Spleen (tissue), 7 donors: ENCODE measurements around the gene OVAAL.

ENCODE experiments used
- POLR2AphosphoS5 ChIP-seq, 3 donors: sonication (generic); formaldehyde crosslinking; IDR thresholded peaks; one replicate each; pipeline ENCODE4 v1.5.1; 2017; ENCODE audit warnings: antibody characterized with exemption in 3 of 3
- TF ChIP-seq, protein P1 (sequence below), 11 experiments: fragments of 200-600 bp in 7 of 11; fragments of 450-650 bp in 4 of 11; sonication (generic) in 4 of 11; IDR thresholded peaks in 8 of 11; conservative IDR thresholded peaks in 3 of 11; 1 replicate in 7 of 11; 2 replicates in 4 of 11; pipeline versions ENCODE4 v1.4.0 to v1.8.0; 2016 to 2021; ENCODE audit warnings: antibody characterized with exemption in 11 of 11, inconsistent platforms in 4 of 11, mild to moderate bottlenecking in 1 of 11
- donor health status: DM: no; HTN: no; CAD: no; lungs with moderate emphysema.
- donor health status: DM: no; HTN: no; CAD: no.
- donor health status: DM: no; HTN: no; CAD: no.

DNA sequence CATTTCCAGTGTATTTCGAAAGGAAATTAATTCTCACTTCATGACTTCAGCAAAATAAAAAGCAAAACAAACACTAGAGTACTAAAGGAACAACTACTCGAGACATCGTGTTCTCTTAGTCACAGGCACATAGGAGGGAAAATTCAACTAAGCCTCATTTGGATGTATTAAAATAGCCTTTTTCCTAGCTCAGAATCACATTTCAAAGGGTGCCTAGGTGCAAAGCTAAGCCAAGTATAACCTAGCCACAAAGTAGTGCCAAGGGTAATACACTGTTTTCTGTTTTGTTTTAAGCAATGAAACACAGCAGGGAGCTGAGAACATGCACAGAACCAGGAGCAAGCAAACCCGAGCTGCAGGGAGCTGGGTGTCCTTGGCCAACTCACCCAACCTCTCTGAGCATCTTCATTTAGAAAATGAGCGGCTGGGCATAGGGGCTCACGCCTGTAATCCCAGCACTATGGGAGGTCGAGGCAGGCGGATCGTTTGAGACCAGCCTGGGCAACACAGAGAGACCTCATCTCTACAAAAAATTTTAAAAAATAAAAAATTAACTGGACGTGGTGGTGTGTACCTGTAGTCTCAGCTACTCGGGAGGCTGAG lies 29.8 kb upstream of the OVAAL start:
- no peak for TF ChIP-seq POLR2AphosphoS5 (IDR thresholded peaks at IDR 0.05)
- TF ChIP-seq, protein P1, sequence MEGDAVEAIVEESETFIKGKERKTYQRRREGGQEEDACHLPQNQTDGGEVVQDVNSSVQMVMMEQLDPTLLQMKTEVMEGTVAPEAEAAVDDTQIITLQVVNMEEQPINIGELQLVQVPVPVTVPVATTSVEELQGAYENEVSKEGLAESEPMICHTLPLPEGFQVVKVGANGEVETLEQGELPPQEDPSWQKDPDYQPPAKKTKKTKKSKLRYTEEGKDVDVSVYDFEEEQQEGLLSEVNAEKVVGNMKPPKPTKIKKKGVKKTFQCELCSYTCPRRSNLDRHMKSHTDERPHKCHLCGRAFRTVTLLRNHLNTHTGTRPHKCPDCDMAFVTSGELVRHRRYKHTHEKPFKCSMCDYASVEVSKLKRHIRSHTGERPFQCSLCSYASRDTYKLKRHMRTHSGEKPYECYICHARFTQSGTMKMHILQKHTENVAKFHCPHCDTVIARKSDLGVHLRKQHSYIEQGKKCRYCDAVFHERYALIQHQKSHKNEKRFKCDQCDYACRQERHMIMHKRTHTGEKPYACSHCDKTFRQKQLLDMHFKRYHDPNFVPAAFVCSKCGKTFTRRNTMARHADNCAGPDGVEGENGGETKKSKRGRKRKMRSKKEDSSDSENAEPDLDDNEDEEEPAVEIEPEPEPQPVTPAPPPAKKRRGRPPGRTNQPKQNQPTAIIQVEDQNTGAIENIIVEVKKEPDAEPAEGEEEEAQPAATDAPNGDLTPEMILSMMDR (IDR thresholded peaks at IDR 0.05 in 8 of 11, conservative IDR thresholded peaks at IDR 0.05 in 3 of 11) = no peak
